GM19372 (cell line): ENCODE data around the gene TP73.

Experiments used
- ATAC-seq: cut with Tn5 transposase; IDR thresholded peaks from one replicate; pipeline ENCODE4 v1.9.1; 2021; ENCODE audit warnings: mild to moderate bottlenecking, low read depth, moderate library complexity; ENCODE audit not compliant: unreplicated experiment

Gene TP73

GRCh38 chr1:3702990-3703728, 50.8 kb downstream of the TP73 start:
- ATAC-seq, result no peak

- no peak for ATAC-seq
Measured at GRCh38 chr1:3703786-3704371, 51.6 kb downstream of the TP73 start.

GRCh38 chr1:3705341-3705950, 53.1 kb downstream of the TP73 start:
- ATAC-seq, result no peak

DNA sequence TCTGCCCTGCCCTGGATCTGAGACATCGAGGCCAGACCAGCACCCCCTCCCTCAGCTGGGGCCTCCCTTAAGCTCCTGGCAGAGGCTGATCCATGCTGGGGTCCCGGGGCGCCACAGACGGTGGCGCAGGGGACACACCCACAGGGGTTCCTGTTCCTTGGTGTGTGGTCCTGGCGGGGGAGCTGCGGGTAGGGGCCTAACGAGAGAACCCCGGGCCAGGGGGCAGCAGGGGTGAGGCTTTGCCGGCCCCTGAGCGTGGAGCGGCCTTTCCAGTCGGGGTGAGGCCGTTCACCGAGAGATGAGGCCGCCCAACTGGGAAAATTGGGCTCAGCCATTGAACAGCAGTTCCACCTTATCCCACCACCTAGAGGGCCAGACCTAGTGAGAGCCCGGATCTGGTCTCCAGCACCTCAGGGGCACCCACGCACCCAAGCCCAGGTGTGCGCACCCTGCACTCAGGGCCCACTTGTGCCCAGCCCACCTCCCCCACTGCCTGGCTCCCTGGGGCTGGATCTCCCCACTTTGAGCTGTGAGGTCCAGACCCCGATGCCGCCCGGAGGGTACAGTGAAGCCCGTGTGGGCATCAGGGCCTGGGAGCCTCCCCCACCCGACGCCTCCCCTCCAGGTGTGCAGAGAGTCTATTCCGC, 54.5 kb downstream of the TP73 start:
- no peak for ATAC-seq

DNA sequence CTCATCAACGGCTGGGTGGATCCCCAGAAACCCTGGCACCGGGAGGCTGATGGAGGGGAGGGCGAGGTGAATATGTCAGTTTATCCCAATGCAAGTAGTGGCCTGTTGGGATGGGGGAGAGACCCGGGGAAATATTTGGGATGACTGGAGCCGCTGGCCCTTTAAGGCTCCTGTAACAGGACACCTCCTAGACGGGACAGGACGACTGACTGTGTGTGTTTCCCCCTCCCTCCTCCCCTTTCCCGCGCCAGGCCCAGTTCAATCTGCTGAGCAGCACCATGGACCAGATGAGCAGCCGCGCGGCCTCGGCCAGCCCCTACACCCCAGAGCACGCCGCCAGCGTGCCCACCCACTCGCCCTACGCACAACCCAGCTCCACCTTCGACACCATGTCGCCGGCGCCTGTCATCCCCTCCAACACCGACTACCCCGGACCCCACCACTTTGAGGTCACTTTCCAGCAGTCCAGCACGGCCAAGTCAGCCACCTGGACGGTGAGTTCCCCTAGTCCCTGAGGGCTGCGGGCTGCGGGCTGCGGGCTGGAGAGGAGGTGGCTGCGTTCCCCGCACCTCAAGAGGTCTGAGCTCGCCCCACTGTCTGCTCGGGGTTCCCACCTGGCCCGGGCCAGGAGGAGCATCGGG, 55.1 kb downstream of the TP73 start:
- ATAC-seq, result no peak

DNA sequence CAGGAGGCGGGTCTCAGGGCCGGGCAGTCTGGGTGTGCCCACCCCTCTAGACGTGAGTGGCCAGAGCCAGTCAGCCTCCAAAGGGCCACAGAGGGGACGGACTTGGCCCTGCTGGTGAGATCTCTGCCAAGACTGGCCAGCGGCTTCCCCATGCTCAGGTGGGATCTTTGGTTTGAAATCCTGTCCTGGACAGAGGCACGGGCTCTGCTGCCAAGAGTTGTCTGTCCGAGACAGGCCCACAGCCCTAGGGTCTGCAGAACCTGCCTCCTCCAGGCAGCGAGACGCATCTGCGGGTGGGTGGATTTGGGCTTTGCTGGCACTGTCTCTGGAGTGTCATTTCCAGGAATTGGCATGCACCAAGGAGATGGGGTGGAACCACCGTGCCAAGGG, 55.6 kb downstream of the TP73 start:
- no peak for ATAC-seq

DNA sequence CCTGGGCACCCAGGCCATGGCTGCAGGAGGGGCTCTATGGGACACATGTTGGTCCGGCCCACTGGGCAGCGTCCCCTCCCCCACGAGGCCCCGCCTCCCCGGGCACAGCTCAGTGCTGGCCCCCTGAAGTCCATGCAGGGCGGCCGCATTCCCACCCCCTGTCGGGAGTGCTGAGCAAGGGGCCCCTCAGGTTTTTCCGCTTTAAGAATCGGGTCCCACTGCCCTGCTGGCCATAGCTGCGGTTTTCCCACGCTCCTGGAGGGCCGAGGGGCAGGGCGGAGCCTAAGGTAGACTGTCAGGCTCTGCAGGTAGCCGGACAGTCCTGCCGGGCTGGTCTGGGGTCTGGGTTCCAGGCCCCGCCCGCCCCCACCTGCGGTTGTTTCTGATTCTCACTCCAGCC, 56.5 kb downstream of the TP73 start:
- no peak for ATAC-seq

DNA sequence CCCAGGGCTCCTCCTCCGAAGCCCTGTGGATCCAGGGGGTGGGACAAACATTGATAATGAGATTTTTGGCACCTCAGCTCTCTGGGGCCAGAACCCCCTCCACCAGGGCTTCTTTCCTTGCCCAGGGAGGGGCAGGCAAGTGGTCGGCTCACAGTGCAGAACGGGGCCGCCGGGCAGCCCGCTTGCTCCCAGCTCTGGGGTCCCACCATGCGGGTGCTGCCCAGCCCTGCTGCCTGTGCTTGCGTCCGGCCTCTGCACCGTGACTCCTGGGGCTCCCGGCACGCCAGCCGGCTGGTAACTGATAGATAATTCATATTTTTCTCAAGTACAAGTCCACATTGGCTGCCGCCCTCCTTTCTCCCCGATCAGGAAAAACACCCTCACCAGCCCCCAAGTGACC, 57.9 kb downstream of the TP73 start:
- ATAC-seq, result no peak

- no peak for ATAC-seq
Measured at GRCh38 chr1:3711381-3711779, 59.1 kb downstream of the TP73 start.

- ATAC-seq, result no peak
Measured at GRCh38 chr1:3711780-3712451, 59.6 kb downstream of the TP73 start.

DNA sequence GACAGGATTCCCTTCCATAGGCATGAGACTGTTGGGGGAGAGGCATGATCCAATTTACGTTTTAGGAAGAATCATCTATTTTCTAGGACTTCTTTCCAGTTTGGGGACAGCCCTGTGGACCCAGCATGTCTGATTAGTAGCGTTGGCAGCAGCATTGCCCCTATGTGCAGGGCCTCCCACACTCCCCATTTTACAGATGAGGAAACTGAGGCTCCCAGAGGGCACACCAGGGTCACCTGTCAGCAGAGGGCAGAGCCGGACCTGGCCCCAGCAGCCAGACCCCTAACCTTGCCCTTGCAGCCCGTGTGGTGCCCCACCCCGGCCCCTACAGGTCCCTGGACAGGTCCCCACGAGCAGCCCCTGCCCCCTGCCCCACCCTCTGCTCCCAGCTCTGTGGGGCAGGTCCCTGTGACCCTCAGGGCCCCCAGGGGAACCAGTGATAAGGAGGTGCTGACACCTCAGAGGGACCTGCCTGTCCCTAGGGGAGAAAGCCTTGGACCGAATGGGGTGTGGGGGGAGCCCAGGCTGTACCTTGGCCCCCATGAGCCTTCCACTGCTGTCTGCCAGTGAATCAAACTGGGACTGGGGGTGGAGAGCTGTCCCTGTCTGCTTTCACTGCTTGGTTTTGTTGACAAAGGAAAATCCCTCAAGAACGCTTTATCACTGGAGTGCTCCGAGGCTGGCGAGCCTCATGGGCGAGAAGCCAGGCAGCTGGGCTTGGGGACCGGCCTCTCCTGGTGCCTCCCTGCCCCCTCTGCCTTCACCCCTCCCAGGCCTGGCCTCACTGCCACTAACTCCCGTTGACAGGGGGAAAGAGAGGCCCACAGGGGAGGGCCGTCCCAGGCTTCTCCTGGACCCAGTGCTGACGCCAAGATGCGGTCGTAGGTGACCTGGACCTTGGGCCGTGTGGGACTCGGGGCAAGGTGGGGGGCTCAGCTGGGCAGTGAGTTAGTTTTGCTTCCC, 60.5 kb downstream of the TP73 start:
- no peak for ATAC-seq

DNA sequence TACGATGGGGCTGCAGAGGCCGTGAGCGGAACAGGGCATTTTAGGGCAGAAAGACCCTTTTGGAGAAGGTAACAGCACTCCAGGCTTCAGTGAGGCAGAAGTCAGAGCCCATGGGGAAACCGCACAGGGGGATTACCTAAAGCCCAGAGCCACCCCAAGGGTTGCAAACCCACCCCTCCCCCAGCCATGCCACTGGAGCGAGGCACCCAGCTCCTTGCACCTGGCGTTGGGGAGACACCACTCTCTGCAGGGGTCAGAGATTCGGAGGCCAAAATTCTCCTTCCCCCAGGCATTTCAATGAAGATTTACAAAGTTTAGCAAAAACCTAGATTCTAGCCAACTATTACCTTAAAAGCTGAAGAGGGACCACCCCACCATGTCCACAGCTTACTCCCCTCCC, 61.5 kb downstream of the TP73 start:
- no peak for ATAC-seq

DNA sequence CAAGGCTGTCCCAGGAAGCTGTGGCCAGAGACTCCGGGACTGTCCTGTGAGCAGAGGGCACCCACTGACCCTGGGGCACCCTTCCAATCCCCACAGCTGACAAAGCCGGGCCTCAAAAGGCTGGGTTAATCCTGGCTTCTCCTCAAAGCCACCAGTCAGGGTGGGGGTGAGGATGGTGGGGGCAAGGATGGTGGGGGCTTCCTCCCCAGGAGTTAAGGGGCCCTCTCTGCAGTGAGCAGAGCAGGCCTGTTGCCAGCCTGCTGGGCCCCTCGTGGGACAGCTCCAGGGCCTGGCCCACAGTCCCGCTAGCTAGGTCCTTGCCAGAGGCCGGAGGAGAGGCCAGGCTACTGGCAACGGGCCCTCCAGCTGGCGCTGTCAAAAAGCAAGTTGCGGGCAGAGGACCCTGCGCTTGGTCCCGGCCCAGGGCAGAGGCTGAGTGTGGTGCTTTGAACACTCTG, 62.0 kb downstream of the TP73 start:
- ATAC-seq, result no peak

- no peak for ATAC-seq
Measured at GRCh38 chr1:3714814-3715213, 62.5 kb downstream of the TP73 start.

DNA sequence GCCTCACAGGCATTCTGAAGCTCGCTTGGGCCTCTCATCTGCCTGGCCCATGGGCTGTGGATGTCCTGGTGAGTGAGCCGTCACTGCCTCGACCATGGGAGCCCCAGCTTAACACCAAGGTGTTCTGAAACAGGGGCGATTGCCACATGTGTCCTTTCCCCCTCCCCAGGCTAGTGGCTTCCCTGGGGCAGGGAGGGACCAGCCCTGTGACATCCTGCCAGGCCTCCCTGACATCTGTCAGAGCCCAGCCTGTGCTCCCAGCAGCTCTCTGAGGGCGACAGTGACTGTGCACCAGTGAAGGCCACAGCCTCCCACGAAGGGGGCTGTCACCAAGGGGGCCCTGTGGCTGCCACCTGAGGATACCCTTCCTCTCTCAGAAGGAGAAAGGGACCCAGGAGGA, 64.0 kb downstream of the TP73 start:
- ATAC-seq, result no peak

DNA sequence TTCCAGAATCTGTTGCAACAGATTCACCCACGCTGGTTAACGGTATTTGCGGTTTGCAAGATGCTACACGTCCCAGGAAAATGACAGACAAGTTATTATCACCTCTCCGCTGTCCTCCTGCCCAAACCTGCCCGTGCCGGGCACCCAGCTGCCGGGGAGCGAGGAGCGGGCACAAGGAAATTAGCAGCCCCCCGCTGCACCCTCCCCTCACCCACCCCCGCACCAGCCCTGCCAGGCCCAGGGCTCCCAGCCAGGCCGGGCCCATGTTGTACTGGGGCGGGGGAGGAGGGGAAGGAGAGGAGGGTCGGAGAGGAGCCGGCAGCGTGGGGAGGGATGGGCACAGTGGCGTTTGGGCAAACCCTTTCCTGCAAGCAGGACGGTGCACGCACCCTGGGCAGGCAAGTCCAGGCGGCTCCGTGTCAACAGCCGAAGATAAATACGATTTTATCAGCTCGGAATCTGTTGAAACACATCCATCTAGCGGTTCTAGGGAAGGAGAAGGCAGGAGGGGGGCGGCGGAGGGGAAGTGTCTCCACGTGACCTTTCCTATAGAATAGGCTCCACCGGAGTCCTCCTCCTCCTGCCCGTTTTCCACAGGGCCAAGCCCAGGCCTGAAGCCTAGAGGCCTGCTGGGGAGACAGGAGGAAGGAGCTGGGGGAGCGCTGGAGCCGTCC, 64.9 kb downstream of the TP73 start:
- ATAC-seq, result no peak

- no peak for ATAC-seq
Measured at GRCh38 chr1:3717715-3718601, 65.6 kb downstream of the TP73 start.

- ATAC-seq, result no peak
Measured at GRCh38 chr1:3718764-3719163, 66.4 kb downstream of the TP73 start.
